ENCODE measurements around the gene C16orf74.

GRCh38 chr16:85798901-85799496 is 48.1 kb upstream of the C16orf74 start:
- TF ChIP-seq CTCF (IDR thresholded peaks at IDR 0.05) (no peak), POLR2A (IDR thresholded peaks at IDR 0.05) (no peak)
